Eye (tissue), 1 donor: ENCODE data around the gene CFC1B.
"Not testable (repeated sequence)": the region's sequence is repeated elsewhere in the genome, so short reads cannot be mapped to it uniquely, and the experiment has no call there.

Experiments
- DNase-seq: peaks from one replicate; pipeline ENCODE4 v3.0.0-alpha.2; 2015

The CFC1B gene

DNA sequence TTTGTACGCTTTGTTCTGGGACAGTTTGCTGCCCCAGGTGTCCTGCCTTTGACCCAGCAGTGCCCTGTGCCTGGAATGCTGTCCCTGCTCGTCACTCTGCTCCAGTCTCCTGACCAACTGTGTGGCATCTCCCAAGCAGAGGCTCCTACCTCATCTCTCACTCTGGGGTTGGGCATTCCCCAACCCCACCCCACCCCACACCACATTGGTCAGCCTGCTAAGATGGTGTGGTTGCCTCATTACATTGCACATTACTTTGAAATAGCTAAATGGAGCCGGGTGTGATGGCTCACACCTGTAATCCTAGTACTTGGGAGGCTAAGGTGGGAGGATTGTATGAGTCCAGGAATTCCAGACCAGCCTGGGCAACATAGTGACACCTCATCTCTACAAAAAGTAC is 50.9 kb downstream of the CFC1B start:
- not testable (repeated sequence) for DNase-seq

GRCh38 chr2:130574230-130574629 is 53.2 kb downstream of the CFC1B start:
- not testable (repeated sequence) for DNase-seq

DNA sequence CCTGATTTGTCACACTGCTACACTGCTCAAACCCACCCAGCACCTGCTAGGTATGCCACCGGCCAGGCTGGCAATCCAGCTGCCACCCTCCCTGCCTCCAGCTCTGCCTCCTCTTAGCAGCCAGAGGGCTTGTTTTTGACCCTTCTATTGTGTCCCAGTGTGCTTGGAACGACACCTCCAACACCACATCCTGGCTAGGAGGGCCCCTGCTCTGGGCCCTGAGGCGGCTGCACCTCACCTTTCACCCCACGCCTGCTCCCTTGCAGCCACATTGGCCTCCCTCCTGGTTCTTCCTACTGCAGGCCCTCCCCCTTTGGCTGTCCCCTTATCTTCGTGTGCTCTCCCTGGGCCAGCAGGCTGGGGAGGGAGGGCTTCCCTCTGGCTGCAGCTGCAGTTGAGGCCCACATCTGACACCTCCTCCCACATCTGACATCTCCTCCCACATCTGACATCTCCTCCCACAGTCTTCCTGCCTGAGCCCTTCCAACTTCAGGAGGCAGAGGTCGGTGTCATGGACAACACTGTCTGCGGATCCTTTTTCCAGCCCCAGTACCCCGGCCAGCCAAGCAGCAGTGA is 55.3 kb downstream of the CFC1B start:
- DNase-seq = not testable (repeated sequence)

- not testable (repeated sequence) for DNase-seq
Observed at GRCh38 chr2:130577559-130577958, 56.5 kb downstream of the CFC1B start.
